ENCODE data around the gene ITPK1. TPM values are rescaled to one million over a fixed set of nuclear protein-coding genes. Genes with fewer than 3 reads are reported as not detected.

ITPK1 gene
- total and polyA plus RNA-seq, 2 donors (not counting 3 experiments of a cell fraction or from before 2014, with no cell fraction given): 39.6 to 51.8 TPM

GRCh38 chr14:92936085-92936484 is 179.6 kb downstream of the ITPK1 start:
- CTCF ChIA-PET: interaction anchor here (1.0 kb wide), 1 partner anchor 16 kb away, joined by 3 read pairs; no protein-coding TSS in a partner anchor
- intact Hi-C loops (cut with micrococcal nuclease): no loop called here
- no peaks in the 10 kb centered on the region for H3K79me2 ChIP-seq (ENCODE audit: control insufficient read depth, insufficient read depth, low read length)
- TF ChIP-seq CTCF (IDR thresholded peaks at IDR 0.05; ENCODE audit: extremely low read depth in 1 of 2, insufficient read depth in 1 of 2, low read depth in 1 of 2, low read length in 2 of 2) (no peak), EZH2 (IDR thresholded peaks at IDR 0.05; ENCODE audit: borderline replicate concordance, low read depth, low read length, severe bottlenecking) (no peak), FOS (IDR thresholded peaks at IDR 0.05; ENCODE audit: borderline replicate concordance, insufficient read depth, low read length) (no peak), POLR2A (IDR thresholded peaks at IDR 0.05; ENCODE audit: low read depth, low read length) (no peak), MYC (IDR thresholded peaks at IDR 0.05; ENCODE audit: low read depth, low read length) (no peak), POLR2AphosphoS5 (IDR thresholded peaks at IDR 0.05; ENCODE audit: insufficient read depth, low read depth, low read length) (no peak), GATA2 (IDR thresholded peaks at IDR 0.05; ENCODE audit: insufficient read depth, insufficient read length, low read depth, low read length) (no peak), JUN (IDR thresholded peaks at IDR 0.05; ENCODE audit: borderline replicate concordance, insufficient read depth, insufficient read length, low read depth) (no peak)
- TF ChIP-seq, protein P1, sequence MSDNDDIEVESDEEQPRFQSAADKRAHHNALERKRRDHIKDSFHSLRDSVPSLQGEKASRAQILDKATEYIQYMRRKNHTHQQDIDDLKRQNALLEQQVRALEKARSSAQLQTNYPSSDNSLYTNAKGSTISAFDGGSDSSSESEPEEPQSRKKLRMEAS (IDR thresholded peaks at IDR 0.05; ENCODE audit: insufficient read depth, insufficient read length): no peak
- H3K27ac ChIP-seq (ENCODE audit: insufficient read depth, low read depth, low read length): no peak overlapping the region
- no peak overlapping the region for H3K9ac ChIP-seq (replicated peaks; ENCODE audit: extremely low read depth, insufficient read depth, low read length)
- FAIRE-seq (no peak), DNase-seq (ENCODE audit: low read depth, low spot score) (no peak)
- dilution Hi-C loops (cut with MboI; ENCODE audit: extremely low pct_ligation_motif_present, low sequenced_read_pairs): no loop called here
- H3K36me3 ChIP-seq (ENCODE audit: control insufficient read depth in 2 of 2, extremely low read depth in 1 of 2, insufficient read depth in 2 of 2, low read length in 2 of 2): no peaks in the 10 kb centered on the region
- no peak overlapping the region for H2AFZ ChIP-seq (ENCODE audit: low read depth, low read length)
- no peaks in the 10 kb centered on the region for H3K4me1 ChIP-seq (ENCODE audit: control insufficient read depth, extremely low read depth, insufficient read depth, low read length)
- no peak overlapping the region for H3K4me3 ChIP-seq (replicated peaks in 1 of 3; ENCODE audit: insufficient read depth in 1 of 3, low read depth in 1 of 3, low read length in 3 of 3)
- H3K9me1 ChIP-seq (replicated peaks; ENCODE audit: control insufficient read depth, extremely low read depth, insufficient read depth, low read length): no peaks in the 10 kb centered on the region
- POLR2A ChIA-PET: no interaction called here
- H3K4me2 ChIP-seq (ENCODE audit: insufficient read depth, low read length): no peak overlapping the region
- no peaks in the 10 kb centered on the region for H3K27me3 ChIP-seq (ENCODE audit: control insufficient read depth in 2 of 2, insufficient read depth in 2 of 2, low read length in 2 of 2)
- H4K20me1 ChIP-seq (replicated peaks; ENCODE audit: control insufficient read depth, extremely low read depth, insufficient read depth, low read length): no peaks in the 10 kb centered on the region
- H3K9me3 ChIP-seq (replicated peaks; ENCODE audit: control insufficient read depth, insufficient read depth, low read length): no peaks in the 10 kb centered on the region
- BruUV-seq (replicated peaks): no TSS peak
